HG03354 (cell line): Measurements from ENCODE around the gene LGI4.

ENCODE experiments used
- ATAC-seq: cut with Tn5 transposase; IDR thresholded peaks from one replicate; pipeline ENCODE4 v1.9.1; 2021; ENCODE audit warnings: mild to moderate bottlenecking; ENCODE audit not compliant: unreplicated experiment, poor library complexity, severe bottlenecking

Gene LGI4

DNA sequence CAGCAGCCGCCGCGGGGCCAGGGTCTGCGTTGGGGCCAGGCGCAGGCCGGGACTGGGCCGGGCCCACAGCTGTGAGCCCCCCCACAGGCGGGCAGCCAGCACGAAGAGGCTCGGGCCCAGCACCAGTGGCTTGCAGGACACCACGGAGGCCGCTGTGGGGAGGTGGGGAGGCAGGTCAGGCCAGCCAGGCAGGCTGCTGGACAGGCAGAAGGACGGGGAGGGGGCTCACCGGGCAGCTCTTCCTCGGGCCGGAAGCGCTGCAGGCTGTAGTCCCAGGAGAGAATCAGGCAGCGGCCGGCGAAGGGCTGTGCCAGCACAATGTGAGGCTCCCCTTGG is 8.3 kb downstream of the LGI4 start:
- ATAC-seq, result no peak

DNA sequence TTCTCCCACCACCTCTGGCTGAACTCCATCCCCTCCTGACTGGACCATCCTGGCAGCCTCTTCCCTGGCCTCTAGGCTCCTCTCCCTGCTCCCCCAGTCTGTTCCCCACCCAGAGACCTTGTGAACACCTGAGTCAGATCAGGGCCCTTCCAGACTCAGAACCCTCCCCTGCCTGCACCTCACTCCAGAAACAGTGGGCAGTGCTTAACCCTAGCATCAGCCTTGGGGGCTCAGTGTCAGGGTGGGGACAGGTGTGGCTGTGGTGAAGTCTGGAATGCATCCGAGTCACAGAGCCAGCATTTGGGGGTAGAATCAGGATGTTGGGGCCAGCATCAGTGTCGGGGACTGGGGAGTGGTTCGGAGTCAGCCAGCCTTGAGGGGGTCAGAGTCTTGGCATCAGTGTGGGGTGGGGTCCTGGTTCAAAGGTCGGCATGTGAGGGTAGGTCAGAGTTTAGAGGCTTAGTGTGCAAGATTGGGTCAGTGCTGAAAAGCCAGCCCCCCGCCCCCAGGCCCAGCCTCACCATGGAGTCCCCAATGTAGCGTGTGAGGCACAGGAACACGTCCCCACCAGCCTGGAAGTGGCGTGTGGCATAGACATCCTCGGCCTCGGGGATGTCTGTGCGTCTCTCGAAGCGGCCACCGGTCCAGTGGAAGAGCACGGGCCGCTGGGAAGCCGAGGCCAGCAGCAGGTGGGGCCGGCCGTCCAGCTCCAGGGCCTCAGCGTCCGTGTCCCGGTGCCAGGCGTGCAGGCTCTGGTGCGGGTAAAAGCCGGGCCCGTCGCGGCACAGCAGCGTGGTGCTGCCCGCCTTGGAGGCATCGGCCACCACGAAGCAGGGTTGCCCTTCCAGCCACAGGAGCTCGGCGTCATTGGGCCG is 8.9 kb downstream of the LGI4 start:
- ATAC-seq, result no peak

DNA sequence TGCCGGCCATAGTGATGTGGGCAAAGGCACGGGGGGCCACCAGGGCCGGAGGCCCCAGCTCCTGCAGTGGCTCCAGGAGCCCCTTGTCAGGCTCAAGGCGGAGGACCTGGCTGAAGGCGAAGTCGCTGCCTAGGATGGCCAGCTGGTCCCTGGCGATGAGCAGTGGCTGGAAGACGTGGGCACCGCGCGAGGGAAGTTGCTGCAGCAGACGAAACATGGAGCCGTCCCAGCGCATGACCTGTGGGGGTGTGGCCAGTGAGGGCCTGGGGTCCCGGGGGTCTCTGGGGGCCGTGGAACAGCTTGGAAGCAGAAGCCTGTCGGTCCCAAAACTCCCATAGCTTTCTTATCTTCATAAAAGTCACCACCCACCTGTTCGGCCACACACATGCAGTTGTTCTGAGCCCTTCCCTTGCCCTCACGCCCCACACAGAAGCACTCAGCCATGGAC is 9.6 kb downstream of the LGI4 start:
- no peak for ATAC-seq

DNA sequence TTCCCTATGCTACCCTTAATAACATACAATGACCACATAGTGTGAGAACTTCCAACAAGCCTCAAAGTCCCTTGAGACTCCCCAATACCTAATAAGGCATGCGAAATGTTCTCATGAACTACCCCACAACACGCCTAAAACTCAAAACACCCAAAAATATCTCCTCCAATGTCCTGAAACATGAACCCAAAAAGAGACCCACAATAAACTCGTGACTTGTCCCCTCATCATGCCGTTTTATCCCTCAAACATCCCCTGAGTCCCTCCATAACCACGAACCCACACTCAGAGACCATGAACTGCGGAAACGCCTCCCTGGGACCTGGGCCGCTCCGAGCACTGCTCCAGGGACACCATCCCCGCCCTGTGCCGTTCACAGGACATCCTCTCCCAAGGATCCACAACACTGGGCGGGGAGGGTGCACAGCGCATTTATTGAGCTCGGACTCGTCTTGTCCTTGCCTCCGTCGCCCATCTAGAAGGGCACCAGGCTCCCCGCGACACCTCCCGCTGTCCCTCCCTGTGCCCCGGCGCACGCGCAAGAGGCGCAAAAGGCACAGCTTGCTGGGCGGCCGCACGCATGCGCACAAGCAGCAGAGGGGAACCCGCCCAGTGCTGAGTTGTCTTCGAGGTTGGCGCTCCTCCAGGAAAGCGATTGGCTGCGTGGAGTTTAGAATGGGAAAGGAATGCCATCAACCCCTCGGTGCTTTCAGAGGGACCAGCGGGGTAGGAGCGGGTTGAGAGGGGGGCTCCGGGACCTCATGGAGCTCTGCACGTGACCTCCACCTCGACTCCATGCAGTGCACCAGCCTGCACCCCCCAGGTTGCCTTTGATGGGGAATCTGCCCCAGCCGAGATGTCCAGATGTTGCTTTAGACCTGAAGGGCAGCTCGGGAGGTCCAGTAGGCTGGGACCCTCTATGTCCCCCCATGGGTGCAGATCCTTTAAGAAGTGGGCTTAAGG is 10.5 kb downstream of the LGI4 start:
- ATAC-seq, result no peak

DNA sequence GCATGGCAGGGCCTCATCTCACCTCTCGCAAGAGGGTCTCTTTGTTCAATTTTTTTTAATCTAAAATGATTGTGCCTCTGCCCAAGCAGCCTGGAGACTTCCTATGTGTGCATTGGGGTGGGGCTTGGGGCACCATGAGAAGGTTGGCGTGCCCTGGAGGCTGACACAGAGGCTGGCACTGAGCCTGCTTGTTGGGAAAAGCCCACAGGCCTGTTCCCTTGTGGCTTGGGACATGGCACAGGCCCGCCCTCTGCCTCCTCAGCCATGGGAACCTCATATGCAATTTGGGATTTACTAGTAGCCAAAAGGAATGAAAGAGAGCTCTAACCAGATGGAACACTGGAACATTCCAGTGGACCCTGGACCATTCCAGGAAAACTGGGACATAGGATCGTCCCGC is 11.3 kb downstream of the LGI4 start:
- no peak for ATAC-seq

DNA sequence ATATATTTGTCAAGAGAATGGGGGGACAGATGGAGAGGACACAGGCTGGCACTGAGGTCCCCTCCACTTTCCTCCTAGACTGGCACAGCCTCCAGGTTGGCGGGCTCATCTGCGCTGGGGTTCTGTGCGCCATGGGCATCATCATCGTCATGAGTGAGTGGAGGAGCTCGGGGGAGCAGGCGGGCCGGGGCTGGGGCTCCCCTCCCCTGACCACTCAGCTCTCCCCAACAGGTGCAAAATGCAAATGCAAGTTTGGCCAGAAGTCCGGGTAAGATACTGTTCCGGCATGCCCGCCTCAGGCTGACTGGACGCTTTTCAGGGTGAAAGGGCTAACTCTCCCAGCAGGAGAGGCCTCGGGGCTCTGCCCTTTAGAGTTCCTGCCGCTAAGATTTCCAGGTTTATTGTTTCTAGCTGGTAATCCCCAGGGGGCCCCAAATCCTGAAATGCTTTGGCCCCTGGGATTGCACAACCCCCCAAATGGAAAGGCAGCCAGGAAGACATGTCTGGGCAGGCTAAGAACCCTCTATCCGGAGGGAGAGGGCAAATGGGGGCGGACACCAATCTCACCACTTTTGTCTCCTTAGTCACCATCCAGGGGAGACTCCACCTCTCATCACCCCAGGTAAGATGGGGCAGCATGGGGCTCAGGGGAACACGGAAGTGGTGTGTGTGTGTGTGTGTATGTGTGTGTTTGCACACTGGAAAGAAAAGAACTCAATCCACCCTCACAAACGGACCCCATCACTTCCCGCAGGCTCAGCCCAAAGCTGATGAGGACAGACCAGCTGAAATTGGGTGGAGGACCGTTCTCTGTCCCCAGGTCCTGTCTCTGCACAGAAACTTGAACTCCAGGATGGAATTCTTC is 11.9 kb downstream of the LGI4 start:
- ATAC-seq, result no peak

DNA sequence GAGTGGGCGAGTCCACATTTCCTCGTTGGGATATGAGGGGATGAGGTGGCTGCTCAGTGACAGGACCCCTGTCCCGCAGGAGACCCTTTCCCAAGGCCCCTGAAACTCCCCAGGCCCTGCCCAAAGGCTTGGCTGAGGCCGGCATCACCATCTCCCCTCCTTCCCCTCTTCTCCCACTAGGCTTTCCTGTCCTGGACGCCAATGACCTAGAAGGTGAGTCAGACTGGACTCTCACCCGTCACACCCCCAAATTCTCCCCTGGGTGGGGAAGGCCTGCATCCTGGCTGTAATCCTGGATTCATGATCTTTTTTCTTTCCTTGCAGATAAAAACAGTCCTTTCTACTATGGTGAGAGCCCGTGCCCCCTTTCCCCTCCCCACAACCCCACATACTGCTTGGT is 14.0 kb downstream of the LGI4 start:
- no peak for ATAC-seq

DNA sequence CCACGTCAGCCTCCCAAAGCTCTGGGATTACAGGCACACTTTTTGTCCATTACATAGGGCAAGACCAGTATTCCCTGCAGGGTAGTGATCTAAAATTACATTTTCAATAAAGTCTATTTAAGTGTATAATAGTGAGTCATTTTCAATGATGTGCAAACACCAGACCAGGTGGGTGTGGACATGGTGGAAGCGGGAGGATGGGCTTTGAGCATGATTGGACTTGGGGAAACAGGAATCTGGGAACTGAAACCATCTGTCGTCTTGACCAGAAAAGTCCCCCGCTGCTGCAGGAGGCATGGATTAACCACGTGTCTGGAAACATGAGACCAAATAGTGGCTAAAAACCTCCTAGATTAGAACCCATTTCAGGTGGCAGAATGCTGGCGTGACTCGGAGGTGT is 14.4 kb downstream of the LGI4 start:
- no peak for ATAC-seq

DNA sequence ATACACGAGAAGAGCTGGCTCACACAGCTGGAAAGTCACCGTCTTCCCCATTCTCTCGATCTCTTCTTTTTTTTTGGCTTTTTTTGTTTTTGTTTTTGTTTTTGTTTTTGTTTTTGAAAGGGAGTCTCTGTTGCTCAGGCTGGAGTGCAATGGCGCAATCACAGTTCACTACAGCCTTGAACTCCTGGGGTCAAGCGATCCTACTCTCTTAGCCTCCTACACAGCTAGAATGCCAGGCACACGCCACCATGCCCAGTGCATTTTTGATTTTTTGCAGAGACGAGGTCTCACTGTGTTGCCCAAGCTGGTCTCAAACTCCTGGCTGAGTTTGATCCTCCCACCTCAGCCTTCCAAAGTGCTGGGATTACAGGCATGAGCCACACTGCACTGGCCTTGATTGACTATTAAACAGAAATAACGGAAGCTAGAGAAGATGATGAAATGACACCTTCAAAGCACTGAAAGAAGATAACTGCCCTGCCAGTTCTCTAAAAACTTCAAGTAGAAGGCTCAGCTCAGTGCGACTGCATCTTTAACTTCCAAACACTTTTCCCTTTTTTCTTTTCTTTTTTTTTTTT is 15.2 kb downstream of the LGI4 start:
- ATAC-seq, result no peak

DNA sequence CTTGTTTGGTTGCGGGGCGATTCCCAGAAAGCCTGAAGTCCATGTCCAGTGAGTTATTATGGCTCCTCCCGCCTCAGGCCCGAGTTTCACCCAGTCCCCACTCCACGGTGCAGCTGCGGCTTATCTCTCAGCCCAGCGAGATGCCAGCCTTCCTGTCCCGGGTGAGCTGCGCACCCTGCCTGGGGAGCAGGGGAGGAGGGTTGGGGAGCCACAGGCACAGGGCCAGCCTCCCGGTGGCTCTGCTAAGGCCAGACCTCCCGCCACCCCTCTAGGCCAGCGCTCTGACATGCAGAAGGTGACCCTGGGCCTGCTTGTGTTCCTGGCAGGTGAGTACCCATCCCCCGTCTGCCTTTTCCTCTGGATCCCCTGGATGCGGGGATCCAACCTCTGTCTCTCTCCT is 15.8 kb downstream of the LGI4 start:
- ATAC-seq, result no peak

DNA sequence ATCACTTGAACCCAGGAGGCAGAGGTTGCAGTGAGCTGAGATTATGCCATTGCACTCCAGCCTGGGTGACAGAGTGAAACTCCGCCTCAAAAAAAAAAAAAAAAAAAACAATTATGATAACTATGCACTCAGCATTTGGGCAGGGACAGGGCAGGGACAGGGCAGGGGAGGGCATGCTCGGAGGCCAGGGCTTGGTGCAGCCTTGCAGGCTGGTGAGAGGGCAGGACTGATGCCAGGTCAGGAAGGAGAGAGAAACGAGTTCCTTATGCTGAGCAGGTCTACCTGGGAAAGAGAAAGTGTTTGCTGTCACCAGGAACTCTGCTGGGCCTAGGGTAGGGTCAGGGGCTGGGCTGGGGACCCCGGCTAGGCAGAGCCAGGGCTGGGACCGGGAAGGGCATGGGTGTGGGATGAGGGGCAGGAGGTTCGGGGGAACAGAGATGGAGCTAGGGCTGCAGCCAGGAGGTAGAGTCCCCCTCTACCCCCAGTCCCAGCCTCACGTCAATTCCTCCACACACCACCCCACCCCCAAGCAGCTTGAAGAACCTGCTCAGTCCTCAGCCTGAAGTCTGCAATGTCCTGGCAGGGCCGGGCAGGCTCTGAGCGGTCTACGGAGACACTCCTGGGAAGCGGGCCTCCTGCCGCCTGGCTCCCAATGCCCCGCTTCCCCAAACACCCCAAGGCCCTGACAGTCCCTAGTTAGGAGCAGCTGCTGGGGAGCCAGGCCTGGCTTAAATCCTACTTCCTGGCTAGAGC is 16.4 kb downstream of the LGI4 start:
- no peak for ATAC-seq

DNA sequence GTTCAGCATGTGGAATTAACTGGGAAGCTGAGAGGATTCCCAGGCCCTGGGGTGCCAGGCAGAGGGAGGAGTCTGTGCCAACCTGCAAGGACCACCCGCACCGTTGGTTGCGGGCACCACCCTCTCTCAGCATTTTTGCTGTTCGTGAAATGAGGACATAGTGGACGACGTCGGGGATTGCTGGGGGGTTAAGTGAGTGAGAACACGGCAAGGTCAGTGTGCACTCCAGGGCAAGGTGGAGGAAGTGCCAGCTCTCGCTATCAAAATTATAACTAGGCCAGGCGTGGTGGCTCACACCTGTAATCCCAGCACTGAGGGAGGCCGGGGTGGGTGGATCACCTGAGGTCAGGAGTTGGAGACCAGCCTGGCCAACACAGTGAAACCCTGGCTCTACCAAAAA is 17.1 kb downstream of the LGI4 start:
- no peak for ATAC-seq

DNA sequence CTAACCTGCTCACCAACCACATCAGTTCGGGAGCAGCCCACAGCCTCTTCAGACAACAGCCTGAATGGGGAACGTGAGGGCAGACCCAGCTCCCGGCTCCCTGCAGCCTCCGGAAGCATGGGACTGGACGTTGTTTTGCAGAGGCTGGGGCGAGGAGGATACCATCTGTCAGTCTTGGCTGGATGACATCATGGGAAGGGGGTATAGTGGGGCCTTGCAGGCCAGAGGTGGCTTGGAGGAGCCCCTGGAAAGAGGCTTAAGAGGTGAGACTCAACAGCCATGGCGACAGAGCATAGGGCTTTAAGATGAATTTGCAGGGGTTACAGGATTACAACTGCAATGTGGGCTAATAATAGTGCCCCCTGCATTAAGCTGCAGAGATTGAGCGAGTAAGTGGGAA is 17.7 kb downstream of the LGI4 start:
- ATAC-seq, result no peak

DNA sequence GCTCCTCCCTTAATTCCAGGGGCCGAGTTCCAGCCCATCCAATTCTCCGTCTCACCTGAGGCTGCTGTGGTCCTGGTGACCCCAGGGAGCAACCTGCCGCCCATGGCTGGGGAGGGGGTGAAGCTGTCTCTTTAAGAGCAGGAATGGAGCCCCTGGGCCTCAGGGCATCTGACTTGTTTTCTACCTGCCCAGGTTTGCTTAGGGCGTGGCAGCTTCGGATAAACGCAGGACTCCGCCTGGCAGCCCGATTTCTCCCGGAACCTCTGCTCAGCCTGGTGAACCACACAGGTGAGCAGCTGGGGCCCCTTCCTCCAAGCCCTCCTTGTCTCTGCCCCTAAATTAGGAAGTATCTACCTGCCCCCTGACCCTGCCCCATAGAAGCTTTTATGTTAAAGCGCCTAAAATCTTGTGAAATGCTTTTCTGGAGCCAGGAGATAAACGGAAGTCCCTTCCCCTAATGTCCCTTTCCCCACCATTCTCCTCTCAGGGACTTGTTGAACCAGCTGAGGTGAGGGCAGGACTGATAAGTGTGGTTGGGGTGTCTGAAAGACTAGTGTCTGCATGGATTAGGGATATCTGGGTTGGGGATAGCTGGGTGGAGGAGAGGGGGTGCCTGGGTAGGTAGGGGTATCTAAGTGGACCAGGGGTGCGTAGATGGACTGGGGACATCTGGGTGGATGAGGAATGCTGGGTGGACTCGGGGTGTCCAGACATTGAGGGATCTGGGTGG is 18.6 kb downstream of the LGI4 start:
- ATAC-seq, result no peak

DNA sequence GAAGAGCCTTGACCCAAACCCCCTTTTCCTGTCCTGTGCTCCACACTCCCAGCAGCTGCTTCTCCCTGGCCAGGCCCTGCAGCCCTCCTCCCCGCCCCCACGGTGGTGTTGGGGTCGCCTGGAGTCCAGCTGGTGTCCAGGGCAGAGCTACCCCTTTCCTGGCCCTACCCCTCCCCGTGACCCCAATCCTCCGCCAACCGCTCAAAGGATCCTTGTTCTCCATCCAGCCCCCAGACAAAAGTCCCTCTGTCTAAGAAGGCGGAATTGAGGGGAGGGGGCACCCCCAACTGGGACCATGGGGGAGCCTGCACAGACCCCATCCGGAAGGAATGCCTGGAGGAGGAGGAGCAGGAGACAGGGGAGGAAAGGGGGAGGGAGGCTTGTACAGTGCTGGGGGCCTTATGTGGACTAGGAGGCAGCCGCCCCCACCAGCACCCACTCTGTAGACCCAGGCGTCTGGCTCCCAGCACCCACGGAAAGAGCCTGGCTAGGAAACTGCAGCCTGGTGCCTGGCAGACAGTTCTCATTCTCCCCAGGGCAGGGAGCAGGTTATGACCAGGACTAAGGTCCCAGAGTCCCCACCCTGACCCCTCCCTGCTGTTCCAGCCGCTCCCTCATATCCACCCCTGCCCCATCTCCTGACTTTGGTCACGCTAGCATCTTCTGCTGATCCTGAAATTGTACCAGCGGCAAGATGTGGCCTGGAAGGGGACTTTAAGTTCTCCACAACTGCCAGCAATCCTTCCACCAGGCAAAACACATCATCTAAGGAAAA is 19.5 kb downstream of the LGI4 start, which contains the start of gene FXYD3:
TSS of gene FXYD3 (plus strand) at position 647 of the 775 bp plus-strand sequence. CDS start 3,554 bp downstream, outside the sequence.
- no peak for ATAC-seq

DNA sequence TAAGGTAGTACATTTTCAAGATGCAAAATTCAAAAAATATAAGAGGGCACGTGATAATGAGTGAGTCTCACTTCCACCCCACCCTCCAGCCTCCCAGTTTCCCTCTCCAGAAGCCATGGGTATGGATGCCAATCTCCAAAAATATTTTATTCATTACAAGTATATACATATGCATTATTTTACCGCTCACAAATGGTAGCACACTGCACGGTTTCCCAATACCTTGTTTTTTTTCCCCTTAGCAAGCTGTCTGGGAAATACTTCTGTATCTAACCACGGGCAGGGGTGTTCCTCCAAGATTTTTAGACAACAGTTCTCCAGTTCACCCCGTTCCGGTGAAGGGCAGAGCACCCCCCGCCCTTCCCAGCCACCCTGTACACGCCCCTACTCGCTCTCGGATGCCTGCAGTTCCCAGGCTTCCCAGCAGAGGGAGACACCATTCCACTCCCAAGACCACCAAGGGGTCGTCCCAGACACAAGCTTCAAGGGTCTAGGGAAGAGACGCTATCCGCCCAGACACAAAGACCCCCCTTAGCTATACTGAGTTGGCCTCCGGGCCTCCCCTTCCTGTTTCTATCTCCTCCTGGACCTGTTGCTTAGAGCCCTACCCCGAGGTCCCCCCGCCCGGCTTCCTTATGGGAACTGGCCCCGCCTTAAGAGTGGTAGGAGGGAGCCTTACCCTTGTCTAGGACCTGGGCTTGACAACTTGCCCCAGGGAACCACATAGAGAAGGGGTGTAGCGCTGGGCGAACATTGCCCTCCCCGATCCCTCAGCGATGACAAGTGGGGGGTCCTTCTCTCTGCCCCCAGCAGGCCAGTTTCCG is 20.3 kb downstream of the LGI4 start:
- ATAC-seq, result no peak
